ENCODE measurements around the gene SPACA4.
"Not testable (repeated sequence)": the region's sequence is repeated elsewhere in the genome, so short reads cannot be mapped to it uniquely, and the experiment has no call there.

SPACA4 gene

DNA sequence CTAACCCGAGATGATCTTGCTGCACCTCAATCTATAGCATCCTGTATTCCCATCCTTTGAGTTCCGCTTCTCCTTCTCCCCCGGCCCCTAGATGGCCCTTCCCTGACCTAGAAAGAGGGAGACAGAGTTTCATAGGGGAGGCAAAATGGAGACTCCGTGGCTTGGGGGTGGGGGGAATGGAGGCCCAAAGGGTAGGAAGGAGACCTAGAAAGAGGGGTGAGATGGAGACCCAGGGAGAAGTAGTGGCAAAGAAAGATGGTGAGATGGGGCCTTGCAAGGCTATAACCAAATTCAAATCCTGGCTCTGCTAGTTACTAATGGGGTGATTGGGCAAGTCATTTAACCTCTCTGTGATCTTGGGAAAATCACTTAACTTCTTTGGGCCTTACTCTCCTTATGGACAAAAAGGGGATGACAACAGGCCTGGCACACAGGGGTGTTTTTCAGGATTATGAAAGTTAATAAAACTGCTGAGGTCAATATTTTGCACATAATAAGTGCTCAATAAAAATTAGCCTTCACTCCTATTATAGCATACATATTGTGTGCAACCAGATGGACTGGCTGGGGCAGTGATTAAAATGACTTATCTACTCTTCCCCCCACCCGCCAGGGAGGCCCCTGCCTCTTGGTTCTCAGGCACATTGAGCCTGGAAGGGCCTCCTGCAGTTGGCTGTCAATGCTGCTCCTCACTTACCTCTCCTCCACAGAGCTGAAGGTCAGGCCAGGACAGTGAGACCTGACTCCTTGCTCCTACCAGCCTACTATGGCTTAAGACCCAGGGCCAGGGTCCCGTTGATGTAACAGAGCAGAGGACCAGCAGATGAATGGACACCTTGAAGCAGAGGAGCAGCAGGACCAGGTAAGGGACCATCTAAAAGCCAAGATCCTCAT, 13.4 kb downstream of the SPACA4 start:
- DNase-seq: no peak

DNA sequence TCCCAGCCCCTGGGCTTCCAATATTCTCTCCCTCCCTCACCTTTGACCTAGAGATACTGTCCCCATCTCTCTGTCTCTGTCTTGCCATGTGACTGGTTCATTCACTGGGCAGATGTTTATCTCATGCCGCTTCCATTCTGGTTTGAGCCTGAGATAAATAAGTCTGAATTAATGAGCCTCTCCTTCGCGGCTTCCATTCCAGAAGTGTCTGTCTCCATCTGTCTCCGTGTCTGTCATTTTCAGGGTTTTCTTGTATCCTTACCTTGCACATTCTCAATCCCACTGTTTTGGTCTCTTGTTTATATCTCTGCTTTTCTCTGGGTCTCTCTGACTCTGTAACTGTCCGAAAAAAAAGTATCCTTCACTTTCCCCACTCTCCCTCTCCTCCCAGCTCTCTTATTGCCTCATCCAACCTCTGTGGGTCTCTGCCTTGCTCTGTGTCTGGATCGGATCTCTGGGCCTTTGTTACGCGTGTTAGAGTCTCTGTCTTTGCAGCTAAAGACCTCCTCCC, 17.1 kb downstream of the SPACA4 start:
- DNase-seq: peak; percentile 84

DNA sequence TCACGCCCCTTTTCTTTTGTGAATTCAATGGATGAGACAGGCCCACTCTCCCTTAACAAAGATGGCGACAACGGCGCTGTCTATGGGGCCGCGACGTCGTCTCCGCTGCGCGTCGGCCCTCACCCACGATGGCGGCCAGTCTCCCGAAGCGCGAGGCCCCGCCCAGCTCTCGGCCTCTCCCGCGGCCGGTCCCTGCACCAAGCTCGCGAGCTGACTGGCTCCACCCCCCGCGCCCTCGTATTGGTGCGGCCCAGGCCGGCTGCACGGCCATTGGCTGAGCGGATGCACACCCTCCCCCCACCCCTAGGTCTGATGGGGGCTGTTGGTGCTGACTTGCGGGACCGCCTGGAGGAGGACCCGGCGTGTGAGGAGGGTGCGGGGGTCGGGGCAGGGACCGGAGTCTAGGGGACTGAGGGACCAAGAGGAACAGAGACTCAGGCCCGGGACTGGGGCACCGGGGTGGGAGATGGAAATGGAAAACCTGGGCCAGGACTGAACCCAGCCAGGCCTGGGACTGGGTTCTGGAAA, 17.6 kb downstream of the SPACA4 start:
- peak; percentile 98 for DNase-seq

DNA sequence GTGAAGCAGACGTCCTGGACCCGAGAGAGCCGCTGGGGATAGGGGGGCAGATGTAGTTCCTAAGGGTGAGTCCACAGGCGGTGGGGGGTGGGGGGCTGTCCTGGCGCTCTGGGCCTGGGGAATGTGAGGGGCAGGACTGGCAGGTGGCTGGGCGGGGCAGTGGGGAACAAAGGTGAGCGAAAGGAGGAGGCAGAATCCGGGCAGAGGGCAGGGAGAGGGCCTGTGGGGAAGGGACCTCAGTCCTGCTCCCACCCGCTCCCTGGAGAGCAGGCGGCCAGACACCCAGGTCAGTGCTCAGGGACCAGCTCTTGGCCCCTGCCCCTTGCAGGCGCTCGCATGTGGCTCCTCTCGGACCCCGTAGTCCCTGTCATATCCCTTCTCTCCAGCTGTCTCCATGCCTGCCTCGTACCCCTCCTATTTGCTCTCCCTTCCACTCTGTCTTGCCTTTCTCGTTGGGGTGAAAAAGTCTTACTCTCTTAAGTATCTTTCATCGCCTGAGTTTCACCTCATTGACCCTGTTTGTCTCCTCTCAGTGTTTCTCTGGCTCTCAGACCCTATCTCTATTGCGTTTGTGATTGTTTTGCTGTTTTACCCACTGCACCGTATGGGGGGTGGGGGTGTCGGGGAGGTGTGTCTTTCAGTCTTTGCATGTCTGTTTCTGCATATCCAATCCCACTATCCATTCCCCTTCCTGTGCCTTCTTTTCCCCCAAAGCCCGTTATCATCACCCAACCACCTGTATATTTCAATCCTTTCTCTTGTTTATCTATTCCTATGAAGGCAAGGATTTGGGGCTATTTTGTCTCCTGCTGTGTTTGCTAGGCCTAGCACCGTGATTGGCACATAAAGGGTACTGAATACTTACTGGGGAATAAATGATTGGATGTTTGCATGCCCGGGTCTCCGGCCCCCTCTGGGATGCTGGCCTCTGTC, 18.5 kb downstream of the SPACA4 start:
- peak; percentile 41 for DNase-seq

DNA sequence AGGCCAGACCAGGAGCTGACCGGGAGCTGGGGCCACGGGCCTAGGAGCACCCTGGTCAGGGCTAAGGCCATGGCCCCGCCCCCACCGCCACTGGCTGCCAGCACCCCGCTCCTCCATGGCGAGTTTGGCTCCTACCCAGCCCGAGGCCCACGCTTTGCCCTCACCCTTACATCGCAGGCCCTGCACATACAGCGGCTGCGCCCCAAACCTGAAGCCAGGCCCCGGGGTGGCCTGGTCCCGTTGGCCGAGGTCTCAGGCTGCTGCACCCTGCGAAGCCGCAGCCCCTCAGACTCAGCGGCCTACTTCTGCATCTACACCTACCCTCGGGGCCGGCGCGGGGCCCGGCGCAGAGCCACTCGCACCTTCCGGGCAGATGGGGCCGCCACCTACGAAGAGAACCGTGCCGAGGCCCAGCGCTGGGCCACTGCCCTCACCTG, 19.4 kb downstream of the SPACA4 start:
- no peak for DNase-seq

DNA sequence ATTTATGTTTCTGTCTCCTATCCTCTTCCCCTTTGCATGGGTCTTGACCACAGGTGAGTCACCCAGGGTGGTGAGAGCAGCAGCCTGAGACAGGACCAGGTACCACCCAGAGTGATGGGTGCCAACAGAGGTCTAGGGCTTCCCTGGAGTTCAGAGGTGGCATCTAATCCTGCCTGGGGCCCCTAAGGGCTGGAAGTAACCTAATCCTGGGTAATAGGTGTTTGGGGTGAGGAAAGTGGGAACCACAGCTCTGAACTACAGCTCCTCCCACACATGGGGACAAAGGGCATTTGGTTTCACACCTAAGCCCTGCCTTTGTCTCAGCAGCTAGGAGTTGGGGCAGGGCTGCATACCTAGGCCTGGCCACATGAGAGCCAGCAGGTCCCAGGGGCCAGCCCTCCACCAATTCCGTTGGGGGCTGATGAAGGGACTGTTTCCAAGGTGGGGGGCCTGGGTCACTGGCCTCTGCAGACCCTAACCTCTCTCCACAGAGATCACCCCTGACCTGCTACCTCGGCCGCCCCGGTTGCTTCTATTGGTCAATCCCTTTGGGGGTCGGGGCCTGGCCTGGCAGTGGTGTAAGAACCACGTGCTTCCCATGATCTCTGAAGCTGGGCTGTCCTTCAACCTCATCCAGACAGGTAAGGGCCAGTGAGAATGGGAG, 20.8 kb downstream of the SPACA4 start:
- no peak for DNase-seq

DNA sequence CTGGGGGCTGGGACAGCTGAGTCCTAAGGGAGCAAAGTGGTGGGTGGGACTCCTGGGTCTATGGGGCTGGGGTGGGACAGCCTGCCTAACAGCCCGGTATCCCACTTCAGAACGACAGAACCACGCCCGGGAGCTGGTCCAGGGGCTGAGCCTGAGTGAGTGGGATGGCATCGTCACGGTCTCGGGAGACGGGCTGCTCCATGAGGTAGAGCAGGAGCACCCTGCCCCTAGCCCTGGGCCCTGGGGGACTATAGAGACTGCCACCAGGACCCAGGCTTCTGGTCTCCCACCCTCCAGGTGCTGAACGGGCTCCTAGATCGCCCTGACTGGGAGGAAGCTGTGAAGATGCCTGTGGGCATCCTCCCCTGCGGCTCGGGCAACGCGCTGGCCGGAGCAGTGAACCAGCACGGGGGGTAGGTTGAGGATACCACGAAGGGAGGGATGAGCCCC, 21.3 kb downstream of the SPACA4 start:
- no peak for DNase-seq

DNA sequence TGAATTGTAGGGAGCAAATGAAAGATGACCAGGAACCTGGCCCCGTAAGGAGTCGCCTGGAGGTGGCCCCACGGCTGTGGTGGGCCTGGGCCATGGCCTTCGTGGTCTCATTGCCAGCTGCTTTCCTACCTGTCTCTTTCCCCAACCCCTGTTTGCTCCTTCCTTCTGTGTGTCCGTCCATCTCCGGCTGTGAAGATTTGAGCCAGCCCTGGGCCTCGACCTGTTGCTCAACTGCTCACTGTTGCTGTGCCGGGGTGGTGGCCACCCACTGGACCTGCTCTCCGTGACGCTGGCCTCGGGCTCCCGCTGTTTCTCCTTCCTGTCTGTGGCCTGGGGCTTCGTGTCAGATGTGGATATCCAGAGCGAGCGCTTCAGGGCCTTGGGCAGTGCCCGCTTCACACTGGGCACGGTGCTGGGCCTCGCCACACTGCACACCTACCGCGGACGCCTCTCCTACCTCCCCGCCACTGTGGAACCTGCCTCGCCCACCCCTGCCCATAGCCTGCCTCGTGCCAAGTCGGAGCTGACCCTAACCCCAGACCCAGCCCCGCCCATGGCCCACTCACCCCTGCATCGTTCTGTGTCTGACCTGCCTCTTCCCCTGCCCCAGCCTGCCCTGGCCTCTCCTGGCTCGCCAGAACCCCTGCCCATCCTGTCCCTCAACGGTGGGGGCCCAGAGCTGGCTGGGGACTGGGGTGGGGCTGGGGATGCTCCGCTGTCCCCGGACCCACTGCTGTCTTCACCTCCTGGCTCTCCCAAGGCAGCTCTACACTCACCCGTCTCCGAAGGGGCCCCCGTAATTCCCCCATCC, 22.1 kb downstream of the SPACA4 start:
- no peak for DNase-seq

DNA sequence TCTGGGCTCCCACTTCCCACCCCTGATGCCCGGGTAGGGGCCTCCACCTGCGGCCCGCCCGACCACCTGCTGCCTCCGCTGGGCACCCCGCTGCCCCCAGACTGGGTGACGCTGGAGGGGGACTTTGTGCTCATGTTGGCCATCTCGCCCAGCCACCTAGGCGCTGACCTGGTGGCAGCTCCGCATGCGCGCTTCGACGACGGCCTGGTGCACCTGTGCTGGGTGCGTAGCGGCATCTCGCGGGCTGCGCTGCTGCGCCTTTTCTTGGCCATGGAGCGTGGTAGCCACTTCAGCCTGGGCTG, 22.7 kb downstream of the SPACA4 start:
- DNase-seq: no peak

DNA sequence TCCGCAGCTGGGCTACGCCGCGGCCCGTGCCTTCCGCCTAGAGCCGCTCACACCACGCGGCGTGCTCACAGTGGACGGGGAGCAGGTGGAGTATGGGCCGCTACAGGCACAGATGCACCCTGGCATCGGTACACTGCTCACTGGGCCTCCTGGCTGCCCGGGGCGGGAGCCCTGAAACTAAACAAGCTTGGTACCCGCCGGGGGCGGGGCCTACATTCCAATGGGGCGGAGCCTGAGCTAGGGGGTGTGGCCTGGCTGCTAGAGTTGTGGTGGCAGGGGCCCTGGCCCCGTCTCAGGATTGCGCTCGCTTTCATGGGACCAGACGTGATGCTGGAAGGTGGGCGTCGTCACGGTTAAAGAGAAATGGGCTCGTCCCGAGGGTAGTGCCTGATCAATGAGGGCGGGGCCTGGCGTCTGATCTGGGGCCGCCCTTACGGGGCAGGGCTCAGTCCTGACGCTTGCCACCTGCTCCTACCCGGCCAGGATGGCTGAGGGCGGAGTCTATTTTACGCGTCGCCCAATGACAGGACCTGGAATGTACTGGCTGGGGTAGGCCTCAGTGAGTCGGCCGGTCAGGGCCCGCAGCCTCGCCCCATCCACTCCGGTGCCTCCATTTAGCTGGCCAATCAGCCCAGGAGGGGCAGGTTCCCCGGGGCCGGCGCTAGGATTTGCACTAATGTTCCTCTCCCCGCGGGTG, 23.2 kb downstream of the SPACA4 start:
- DNase-seq: peak; percentile 71

DNA sequence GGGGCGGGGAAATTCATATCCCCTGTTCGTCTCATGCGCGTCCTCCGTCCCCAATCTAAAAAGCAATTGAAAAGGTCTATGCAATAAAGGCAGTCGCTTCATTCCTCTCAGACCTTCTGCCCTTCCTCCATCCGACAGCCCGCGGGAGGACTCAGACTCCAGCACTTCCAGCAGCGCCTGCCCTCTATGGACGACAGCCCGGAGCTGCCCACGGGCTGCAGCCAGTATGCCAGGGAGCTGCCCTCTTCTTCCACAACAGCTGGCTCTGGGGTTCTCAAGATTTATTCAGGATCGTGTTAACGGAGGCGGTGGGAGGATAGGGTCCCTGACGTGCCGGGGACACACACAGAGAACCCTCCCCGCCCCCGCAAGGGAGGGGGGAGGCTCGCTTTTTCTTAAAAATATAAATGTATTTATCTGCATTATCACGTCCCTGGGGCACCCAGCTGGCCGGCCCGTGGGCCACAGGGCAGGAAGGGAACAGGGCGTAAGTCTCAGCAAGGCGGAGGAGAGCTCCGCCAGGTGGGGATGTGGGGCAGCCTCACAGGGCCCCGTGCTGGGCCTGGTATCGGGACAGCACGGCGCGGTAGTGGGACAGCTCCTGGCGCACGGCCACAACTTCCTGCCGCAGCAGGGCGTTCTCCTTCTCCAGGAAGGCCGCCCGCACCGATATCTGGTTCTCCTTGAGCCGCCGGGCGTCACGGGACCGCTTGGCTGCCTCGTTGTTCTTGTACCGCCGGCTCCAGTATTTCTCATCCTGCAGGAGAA, 23.9 kb downstream of the SPACA4 start:
- no peak for DNase-seq

DNA sequence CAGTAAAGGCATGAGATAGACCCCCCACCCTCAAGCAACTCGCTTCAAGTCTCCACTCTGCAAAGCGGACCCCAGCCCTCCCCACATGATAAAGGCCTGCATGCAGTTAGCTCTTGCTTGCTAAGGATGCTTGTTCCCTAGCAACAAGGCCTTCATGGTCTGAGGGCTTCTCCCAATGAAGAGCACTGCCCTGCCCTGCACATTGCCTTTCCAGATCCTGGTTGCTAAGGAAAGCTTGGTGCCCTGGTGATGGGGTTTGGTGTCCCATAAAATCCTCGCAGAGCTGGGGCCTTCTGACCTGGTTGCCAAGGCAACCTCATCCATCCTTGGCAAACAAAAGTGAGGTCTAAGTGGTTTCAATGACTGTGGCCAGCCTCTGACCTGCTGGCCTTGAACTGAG, 24.7 kb downstream of the SPACA4 start:
- DNase-seq: no peak

DNA sequence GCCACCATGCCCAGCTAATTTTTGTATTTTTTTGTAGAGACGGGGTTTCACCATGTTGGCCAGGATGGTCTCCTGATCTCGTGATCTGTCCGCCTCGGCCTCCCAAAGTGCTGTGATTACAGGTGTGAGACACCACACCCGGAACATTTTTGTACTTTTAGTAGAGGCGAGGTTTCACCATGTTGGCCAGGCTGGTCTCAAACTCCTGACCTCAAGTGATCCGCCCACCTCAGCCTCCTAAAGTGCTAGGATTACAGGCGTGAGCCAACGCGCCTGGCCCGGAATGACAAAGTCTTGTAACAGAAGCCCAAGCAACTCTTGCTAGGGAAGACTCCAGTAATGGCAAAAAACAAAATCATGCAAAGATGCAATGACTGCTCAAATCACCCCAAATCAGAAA, 25.7 kb downstream of the SPACA4 start:
- DNase-seq: not testable (repeated sequence)

DNA sequence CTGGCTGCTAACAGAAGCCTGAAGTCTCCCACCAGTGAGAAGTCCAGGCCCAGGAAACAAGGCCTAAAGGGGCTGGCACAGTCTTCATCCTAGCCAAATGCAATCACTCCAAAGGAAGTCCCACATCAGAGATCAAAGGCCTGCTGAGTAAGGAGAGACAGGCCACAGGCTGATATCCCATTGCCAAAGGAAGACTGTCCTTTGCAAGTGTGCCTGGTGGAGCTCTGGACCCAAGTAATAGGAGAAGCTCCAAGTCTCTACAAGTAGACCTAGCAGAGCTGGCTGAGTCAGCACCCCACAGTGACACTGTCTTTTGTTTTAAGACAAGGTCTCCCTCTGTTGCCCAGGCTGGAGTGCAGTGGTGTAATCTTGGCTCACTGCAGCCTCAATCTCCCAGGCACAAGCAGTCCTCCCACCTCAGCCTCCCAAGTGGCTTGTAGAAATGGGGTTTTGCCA, 26.2 kb downstream of the SPACA4 start:
- no peak for DNase-seq

DNA sequence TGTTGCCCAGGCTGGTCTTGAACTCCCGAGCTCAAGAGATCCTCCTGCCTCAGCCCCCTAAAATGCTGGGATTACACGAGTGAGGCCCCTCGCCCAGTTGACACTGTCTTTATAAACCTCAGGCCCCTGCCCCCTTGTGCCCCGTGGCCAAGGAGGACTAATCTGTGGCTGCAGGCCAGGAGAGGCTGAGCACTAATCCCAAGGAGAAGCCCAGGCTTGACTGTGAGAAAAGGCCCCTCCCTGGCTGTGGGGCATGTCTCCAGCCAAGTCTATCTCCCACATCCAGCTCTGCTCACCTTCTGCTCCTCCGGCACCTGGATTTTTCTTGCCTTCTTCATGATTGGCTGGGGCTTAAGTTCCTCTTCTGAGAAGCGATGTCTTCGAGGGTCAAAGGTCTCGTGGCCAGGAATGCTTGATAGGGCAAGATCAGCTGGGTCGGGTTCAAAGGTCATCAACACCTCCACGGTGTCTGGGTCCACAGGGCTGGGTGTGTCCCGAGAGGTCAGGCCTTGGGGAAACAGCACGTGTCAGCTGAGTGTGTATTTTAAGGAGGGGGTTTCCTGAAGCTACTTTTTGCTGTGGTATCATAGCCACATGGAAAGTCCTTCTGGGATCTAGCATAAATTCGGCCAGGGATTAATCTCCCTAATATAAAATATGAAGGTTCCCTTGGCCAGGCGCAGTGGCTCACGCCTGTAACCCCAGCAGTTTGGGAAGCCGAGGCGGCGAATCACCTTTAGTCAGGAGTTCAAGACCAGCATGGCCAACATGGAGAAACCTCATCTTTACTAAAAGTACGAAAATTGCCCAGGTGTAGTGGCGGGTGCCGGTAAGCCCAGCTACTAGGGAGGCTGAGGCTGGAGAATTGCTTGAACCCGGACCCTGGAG, 26.9 kb downstream of the SPACA4 start:
- DNase-seq: no peak

DNA sequence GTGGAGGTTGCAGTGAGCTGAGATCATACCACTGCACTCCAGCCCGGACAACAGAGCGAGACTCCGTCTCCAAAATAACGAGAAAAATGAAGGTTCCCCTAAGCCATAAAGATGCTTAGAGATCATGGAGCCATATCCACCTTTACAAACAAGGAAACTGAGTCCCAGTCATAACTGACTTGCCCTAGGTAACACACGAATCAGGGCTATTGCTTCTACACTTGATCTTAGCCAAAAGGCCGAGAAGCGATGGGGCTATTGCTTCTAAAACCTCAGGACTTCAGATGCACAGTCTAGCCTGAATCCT, 27.4 kb downstream of the SPACA4 start:
- DNase-seq: no peak

DNA sequence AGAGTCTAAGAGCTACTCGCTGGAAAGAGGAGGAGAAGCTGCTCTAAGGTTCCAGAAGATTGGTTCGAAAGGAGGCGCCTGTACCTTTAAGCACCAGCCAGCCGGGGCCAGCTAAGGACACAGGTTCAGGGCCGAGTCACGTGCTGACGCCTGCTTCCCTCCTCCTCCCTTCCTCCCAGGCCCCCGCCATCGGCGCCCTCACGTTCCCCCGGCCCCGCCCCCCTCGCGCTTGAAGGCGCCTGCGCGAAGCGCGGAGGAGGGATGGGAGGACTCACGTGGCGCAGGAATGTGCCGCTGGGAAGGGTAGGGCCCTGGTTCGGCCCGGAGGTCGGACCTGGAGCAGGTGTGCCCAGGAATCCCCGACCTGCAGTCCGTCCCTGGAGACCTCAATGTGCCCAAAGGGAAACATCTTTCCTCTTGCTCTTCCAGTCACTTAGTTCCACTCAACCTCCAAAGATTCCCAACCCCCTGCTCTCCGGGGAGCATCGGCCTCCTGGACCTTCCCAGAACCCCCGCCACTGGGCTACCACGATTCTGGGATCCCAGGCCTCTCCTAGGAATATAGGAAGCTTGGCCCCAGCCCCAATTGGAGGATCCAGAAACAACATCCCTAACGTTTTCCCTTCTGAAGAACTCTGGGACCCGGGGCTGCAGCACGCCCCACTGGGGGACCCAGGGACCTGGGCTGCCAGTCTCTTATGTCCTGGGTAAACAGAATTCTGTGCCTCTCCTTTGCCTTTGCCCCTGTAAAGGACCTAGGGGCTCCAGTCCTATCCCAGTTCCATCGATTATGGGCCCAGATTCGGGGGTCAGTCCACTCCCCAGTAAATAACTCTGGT, 28.1 kb downstream of the SPACA4 start:
- peak; percentile 96 for DNase-seq

DNA sequence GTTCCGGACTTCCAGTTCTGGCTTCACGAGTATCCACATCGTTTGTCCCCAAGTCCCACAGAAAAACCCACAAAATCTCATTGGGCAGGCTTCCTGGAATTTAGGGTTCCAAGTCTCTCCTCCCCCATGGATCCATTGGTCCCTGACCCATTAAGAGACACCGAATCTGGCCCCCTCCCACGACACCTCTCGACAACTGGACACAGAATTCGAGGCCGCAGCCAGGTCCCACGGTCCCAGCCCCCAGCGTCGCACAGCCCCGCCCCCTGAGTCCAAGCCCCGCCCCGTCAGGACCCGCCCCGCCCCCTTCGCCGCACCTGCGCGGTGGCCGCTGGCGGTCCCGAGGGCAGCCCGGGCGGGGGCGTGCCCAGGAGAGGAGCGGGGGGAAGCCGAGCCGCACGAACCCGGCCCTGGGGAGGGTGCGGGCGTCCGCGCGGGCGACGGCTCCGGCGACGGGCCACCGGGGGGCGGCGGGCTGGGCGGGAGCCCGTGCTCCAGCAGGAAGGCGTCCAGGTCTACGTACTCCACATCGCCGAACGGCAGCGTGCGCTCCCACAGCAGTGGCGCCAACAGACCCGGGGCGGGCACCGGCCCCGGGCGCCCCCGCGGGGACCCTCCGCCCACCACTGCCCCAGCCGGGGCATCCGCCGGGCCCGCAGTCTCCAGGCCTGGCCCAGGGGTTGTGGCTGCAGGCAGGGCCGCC, 28.9 kb downstream of the SPACA4 start:
- peak; percentile 64 for DNase-seq
